Retinal pigment epithelial cell (primary cell): ENCODE data around the gene TSPO.
A peak's percentile ranks its signal among the peaks of the same experiment; 100 is the strongest.
"Not testable (repeated sequence)": the region's sequence is repeated elsewhere in the genome, so short reads cannot be mapped to it uniquely, and the experiment has no call there.

Experiments
- DNase-seq: peaks from one replicate; pipeline ENCODE4 v3.0.0-alpha.2; 2010; ENCODE audit warnings: low read depth
- H3K4me3 ChIP-seq: 2 replicates; pipeline ENCODE4 v1.5.1; 2011; ENCODE audit warnings: mild to moderate bottlenecking, low read length, control low read depth, moderate library complexity
- CTCF ChIP-seq: conservative IDR thresholded peaks from 2 replicates; pipeline ENCODE4 v1.5.1; 2011; ENCODE audit warnings: low read depth, low read length, control low read depth, inconsistent platforms

Gene TSPO

GRCh38 chr22:43133401-43133800 lies 18.0 kb upstream of the TSPO start:
- H3K4me3 ChIP-seq: no peak overlapping the region
- no peak for TF ChIP-seq CTCF
- DNase-seq: no peak

GRCh38 chr22:43134553-43134952 lies 16.8 kb upstream of the TSPO start:
- TF ChIP-seq CTCF: no peak
- no peak for DNase-seq
- no peak overlapping the region for H3K4me3 ChIP-seq

- no peak overlapping the region for H3K4me3 ChIP-seq
- no peak for TF ChIP-seq CTCF
- DNase-seq: no peak
Measured at GRCh38 chr22:43135565-43135964, 15.8 kb upstream of the TSPO start.

- H3K4me3 ChIP-seq: no peak overlapping the region
- peak; percentile 81 for TF ChIP-seq CTCF
- DNase-seq: no peak
Measured at GRCh38 chr22:43136255-43136654, 15.1 kb upstream of the TSPO start.

- no peak for DNase-seq
- TF ChIP-seq CTCF: no peak
- H3K4me3 ChIP-seq: no peak overlapping the region
Measured at GRCh38 chr22:43136801-43137200, 14.6 kb upstream of the TSPO start.

GRCh38 chr22:43142880-43143562 lies 8.3 kb upstream of the TSPO start, which contains the start of gene MCAT:
TSS of gene MCAT (minus strand) at chr22:43143398. CDS start at chr22:43143348, 50 bp downstream.
- no peak for DNase-seq
- TF ChIP-seq CTCF: no peak
- H3K4me3 ChIP-seq: peak within 1 kb of the TSS; percentile 79

GRCh38 chr22:43144949-43145348 lies 6.4 kb upstream of the TSPO start:
- no peak for DNase-seq
- H3K4me3 ChIP-seq: no peak overlapping the region
- no peak for TF ChIP-seq CTCF

- DNase-seq, H3K4me3 ChIP-seq: not testable (repeated sequence)
Measured at GRCh38 chr22:43145371-43145770, 6.0 kb upstream of the TSPO start.

GRCh38 chr22:43146332-43146731 lies 5.0 kb upstream of the TSPO start:
- not testable (repeated sequence) for H3K4me3 ChIP-seq, DNase-seq
